HEK293 (cell line): ENCODE results near the gene PRLR.

Source experiments
- CTCF ChIA-PET: fragments of 350-600 bp; formaldehyde crosslinking; extraction: SDS; loops from one replicate; lab custom pipeline; 2021; ENCODE audit warnings: antibody characterized with exemption; lab: Yijun Ruan, JAX
- POLR2A ChIA-PET: fragments of 300-600 bp; formaldehyde crosslinking; extraction: SDS; loops from one replicate; lab custom pipeline; 2020; ENCODE audit warnings: antibody characterized with exemption, inconsistent platforms; lab: Yijun Ruan, JAX
- H3K27ac ChIP-seq: fragments of 200-500 bp; sonication (Bioruptor generic); 2 replicates; pipeline ENCODE4 v1.5.1; 2014; ENCODE audit warnings: low read depth, low read length, control low read depth, inconsistent platforms; ENCODE audit errors: extremely low read depth
- H3K36me3 ChIP-seq, 2 experiments: fragments of 200-500 bp in 1 of 2; sonication (Bioruptor generic) in 1 of 2; 1 replicate in 1 of 2; 2 replicates in 1 of 2; pipeline ENCODE4 v1.5.1; 2014 to 2017; ENCODE audit warnings: inconsistent platforms in 2 of 2, low read length in 2 of 2; ENCODE audit not compliant: control insufficient read depth in 2 of 2, insufficient read depth in 1 of 2
- H3K4me1 ChIP-seq: fragments of 200-500 bp; sonication (Bioruptor generic); 2 replicates; pipeline ENCODE4 v1.5.1; 2014; ENCODE audit warnings: mild to moderate bottlenecking, low read length, inconsistent platforms; ENCODE audit not compliant: control insufficient read depth, insufficient read depth
- H3K4me3 ChIP-seq: 2 replicates; pipeline ENCODE4 v1.5.1; 2011; ENCODE audit warnings: low read depth, mild to moderate bottlenecking, control low read depth, low read length, moderate library complexity
- H3K9me3 ChIP-seq: fragments of 200-500 bp; sonication (Bioruptor generic); 2 replicates; pipeline ENCODE4 v1.5.1; 2014; ENCODE audit warnings: low read depth, low read length, inconsistent platforms; ENCODE audit not compliant: control insufficient read depth, insufficient read depth
- GLIS2 ChIP-seq: fragments of 450-650 bp; formaldehyde crosslinking; IDR thresholded peaks from 2 replicates; pipeline ENCODE4 v1.5.1; 2016; ENCODE audit warnings: missing biosample characterization, missing genetic modification characterization
- KLF8 ChIP-seq: fragments of 450-650 bp; formaldehyde crosslinking; IDR thresholded peaks from 2 replicates; pipeline ENCODE4 v1.5.1; 2016; ENCODE audit warnings: missing biosample characterization, missing genetic modification characterization
- YY2 ChIP-seq: fragments of 450-650 bp; formaldehyde crosslinking; IDR thresholded peaks from 2 replicates; pipeline ENCODE4 v1.5.1; 2016; ENCODE audit warnings: missing biosample characterization, missing genetic modification characterization
- ZBTB1 ChIP-seq: fragments of 450-650 bp; formaldehyde crosslinking; IDR thresholded peaks from 2 replicates; pipeline ENCODE4 v1.5.1; 2016; ENCODE audit warnings: missing biosample characterization, missing genetic modification characterization
- ZBTB21 ChIP-seq: fragments of 450-650 bp; formaldehyde crosslinking; IDR thresholded peaks from 2 replicates; pipeline ENCODE4 v1.5.1; 2017; ENCODE audit warnings: missing biosample characterization, missing genetic modification characterization
- ZNF10 ChIP-seq: fragments of 450-650 bp; formaldehyde crosslinking; IDR thresholded peaks from 2 replicates; pipeline ENCODE4 v1.5.1; 2017; ENCODE audit warnings: missing biosample characterization, missing genetic modification characterization
- ZNF132 ChIP-seq: fragments of 450-650 bp; formaldehyde crosslinking; IDR thresholded peaks from 2 replicates; pipeline ENCODE4 v1.5.1; 2017; ENCODE audit warnings: missing biosample characterization, missing genetic modification characterization, borderline replicate concordance
- ZNF184 ChIP-seq: fragments of 450-650 bp; IDR thresholded peaks from 2 replicates; pipeline ENCODE4 v1.5.1; 2018; ENCODE audit warnings: missing biosample characterization, mild to moderate bottlenecking, missing genetic modification characterization
- ZNF2 ChIP-seq: fragments of 450-650 bp; formaldehyde crosslinking; IDR thresholded peaks from 2 replicates; pipeline ENCODE4 v1.5.1; 2016; ENCODE audit warnings: missing biosample characterization, missing genetic modification characterization
- ZNF23 ChIP-seq: fragments of 450-650 bp; formaldehyde crosslinking; IDR thresholded peaks from 2 replicates; pipeline ENCODE4 v1.5.1; 2016; ENCODE audit warnings: missing biosample characterization, missing genetic modification characterization, borderline replicate concordance
- ZNF239 ChIP-seq: fragments of 450-650 bp; formaldehyde crosslinking; IDR thresholded peaks from 2 replicates; pipeline ENCODE4 v1.5.1; 2016; ENCODE audit warnings: missing biosample characterization, missing genetic modification characterization
- ZNF366 ChIP-seq: fragments of 450-650 bp; formaldehyde crosslinking; conservative IDR thresholded peaks from 2 replicates; pipeline ENCODE4 v1.5.1; 2016; ENCODE audit warnings: missing biosample characterization, missing genetic modification characterization
- ZNF48 ChIP-seq: fragments of 450-650 bp; formaldehyde crosslinking; IDR thresholded peaks from 2 replicates; pipeline ENCODE4 v1.5.1; 2016; ENCODE audit warnings: missing biosample characterization, missing genetic modification characterization
- ZNF501 ChIP-seq: fragments of 450-650 bp; formaldehyde crosslinking; IDR thresholded peaks from 2 replicates; pipeline ENCODE4 v1.5.1; 2016; ENCODE audit warnings: missing biosample characterization, missing genetic modification characterization
- ZNF558 ChIP-seq: fragments of 450-650 bp; formaldehyde crosslinking; IDR thresholded peaks from 2 replicates; pipeline ENCODE4 v1.5.1; 2016; ENCODE audit warnings: missing biosample characterization, missing genetic modification characterization
- ZNF623 ChIP-seq: fragments of 450-650 bp; formaldehyde crosslinking; IDR thresholded peaks from 2 replicates; pipeline ENCODE4 v1.5.1; 2016; ENCODE audit warnings: missing biosample characterization, missing genetic modification characterization
- ZNF654 ChIP-seq: fragments of 450-650 bp; formaldehyde crosslinking; IDR thresholded peaks from 2 replicates; pipeline ENCODE4 v1.5.1; 2016; ENCODE audit warnings: low read depth, missing biosample characterization, missing genetic modification characterization
- ZSCAN23 ChIP-seq: fragments of 450-650 bp; formaldehyde crosslinking; IDR thresholded peaks from 2 replicates; pipeline ENCODE4 v1.5.1; 2016; ENCODE audit warnings: missing biosample characterization, missing genetic modification characterization
- TF ChIP-seq, protein P1 (sequence below): fragments of 450-650 bp; formaldehyde crosslinking; IDR thresholded peaks from 2 replicates; pipeline ENCODE4 v1.5.0; 2017; ENCODE audit warnings: missing biosample characterization, missing genetic modification characterization, borderline replicate concordance
- TF ChIP-seq, protein P2 (sequence below): fragments of 450-650 bp; IDR thresholded peaks from 2 replicates; pipeline ENCODE4 v1.5.1; 2018; ENCODE audit warnings: missing biosample characterization, mild to moderate bottlenecking, missing genetic modification characterization
- TF ChIP-seq, protein P3 (sequence below): fragments of 450-650 bp; formaldehyde crosslinking; IDR thresholded peaks from 2 replicates; pipeline ENCODE4 v1.5.1; 2016; ENCODE audit warnings: missing biosample characterization, missing genetic modification characterization

The PRLR gene

DNA sequence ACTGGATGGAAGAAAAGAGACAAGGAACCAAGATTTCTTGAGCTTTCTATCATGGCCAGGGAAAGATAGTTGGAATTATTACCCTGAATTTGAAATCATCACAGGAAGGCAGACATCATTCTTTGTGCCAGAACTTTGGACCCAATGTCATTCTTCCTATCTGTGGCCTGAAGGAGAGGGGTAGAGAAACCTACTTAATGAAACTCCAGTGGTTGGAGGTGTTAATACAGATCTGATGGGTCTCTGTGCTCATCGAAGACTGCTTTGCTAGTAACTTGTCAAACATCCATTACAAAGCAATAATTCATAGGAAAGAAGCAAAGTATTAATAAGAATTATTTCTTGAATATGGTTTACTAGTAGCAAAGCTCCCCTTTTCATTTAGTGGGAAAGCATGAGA is 26.9 kb downstream of the PRLR start:
- POLR2A ChIA-PET = no interaction called here
- Histone ChIP-seq H3K36me3 (no peaks in the 10 kb centered on the region), H3K27ac (no peak overlapping the region), H3K9me3 (no peaks in the 10 kb centered on the region)
- no peak for TF ChIP-seq ZNF132 (tag by site-specific recombination)
- no peak for TF ChIP-seq ZNF184 (tag by site-specific recombination)
- no peak for TF ChIP-seq KLF8 (tag by site-specific recombination)
- TF ChIP-seq ZNF623 = no peak
- no peak for TF ChIP-seq ZNF10 (tag by site-specific recombination)
- no peak for TF ChIP-seq ZNF2 (tag by site-specific recombination)
- TF ChIP-seq, protein P1, sequence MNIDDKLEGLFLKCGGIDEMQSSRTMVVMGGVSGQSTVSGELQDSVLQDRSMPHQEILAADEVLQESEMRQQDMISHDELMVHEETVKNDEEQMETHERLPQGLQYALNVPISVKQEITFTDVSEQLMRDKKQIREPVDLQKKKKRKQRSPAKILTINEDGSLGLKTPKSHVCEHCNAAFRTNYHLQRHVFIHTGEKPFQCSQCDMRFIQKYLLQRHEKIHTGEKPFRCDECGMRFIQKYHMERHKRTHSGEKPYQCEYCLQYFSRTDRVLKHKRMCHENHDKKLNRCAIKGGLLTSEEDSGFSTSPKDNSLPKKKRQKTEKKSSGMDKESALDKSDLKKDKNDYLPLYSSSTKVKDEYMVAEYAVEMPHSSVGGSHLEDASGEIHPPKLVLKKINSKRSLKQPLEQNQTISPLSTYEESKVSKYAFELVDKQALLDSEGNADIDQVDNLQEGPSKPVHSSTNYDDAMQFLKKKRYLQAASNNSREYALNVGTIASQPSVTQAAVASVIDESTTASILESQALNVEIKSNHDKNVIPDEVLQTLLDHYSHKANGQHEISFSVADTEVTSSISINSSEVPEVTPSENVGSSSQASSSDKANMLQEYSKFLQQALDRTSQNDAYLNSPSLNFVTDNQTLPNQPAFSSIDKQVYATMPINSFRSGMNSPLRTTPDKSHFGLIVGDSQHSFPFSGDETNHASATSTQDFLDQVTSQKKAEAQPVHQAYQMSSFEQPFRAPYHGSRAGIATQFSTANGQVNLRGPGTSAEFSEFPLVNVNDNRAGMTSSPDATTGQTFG (tag by site-specific recombination) = no peak
- TF ChIP-seq ZNF558 = no peak
- no peak for TF ChIP-seq ZNF23 (tag by site-specific recombination)
- no peak for TF ChIP-seq ZNF366
- TF ChIP-seq ZNF239 (tag by site-specific recombination) = no peak
- no peak for TF ChIP-seq GLIS2 (tag by site-specific recombination)
- TF ChIP-seq, protein P2, sequence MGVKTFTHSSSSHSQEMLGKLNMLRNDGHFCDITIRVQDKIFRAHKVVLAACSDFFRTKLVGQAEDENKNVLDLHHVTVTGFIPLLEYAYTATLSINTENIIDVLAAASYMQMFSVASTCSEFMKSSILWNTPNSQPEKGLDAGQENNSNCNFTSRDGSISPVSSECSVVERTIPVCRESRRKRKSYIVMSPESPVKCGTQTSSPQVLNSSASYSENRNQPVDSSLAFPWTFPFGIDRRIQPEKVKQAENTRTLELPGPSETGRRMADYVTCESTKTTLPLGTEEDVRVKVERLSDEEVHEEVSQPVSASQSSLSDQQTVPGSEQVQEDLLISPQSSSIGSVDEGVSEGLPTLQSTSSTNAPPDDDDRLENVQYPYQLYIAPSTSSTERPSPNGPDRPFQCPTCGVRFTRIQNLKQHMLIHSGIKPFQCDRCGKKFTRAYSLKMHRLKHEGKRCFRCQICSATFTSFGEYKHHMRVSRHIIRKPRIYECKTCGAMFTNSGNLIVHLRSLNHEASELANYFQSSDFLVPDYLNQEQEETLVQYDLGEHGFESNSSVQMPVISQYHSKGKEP (tag by site-specific recombination) = no peak
- no peak for TF ChIP-seq ZSCAN23 (tag by site-specific recombination)
- TF ChIP-seq, all 188 proteins: peak for 0
- peaks cover 5% of the 10 kb centered on the region for H3K4me1 ChIP-seq
- H3K4me3 ChIP-seq = no peak overlapping the region
- CTCF ChIA-PET = interaction anchor here (0.6 to 3.4 kb wide), 14 partner anchors 10 to 727 kb away, joined by 3 to 13 read pairs (median 4); no protein-coding TSS in a partner anchor

DNA sequence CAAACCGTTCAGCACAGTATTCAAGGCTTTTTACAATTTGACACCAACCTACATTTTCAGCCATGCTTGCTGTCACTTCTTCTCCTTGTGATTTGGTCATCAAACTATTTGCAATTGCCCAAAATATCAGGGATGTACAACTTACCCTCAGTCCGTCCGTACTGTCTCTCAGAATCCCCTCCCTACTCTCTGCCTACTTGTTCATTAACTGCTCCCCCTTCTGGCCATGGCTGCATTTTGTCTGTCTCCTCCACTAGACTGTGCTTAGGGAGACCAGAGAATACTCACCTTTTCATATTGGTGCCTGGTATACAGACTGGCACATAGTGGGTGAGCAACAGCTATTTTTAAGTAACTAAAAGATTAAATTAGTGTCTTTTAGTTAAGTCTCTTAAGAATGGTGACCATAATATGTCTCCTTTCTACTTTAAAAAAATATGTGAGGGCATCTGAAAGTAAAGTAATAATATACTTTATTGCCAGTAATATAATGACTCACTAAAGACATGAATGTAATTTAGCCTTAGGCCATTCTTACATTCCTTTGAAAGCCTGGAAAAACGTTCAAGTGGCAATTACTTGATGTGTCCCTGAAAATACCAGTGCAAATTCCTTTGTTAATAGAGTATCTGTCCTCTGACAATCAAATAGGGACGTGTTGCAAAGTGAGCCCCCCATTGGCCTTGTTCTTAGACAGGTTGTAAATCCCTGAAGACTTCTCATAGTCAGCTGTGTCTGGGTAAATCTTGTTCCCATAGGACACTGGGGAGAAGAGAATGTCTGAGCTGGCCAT is 27.8 kb downstream of the PRLR start:
- H3K4me3 ChIP-seq = no peak overlapping the region
- TF ChIP-seq ZNF48 (tag by site-specific recombination) (no peak), ZNF654 (tag by site-specific recombination) (peak; percentile 15; the same call in 1 of the 2 replicates), YY2 (tag by site-specific recombination) (no peak), ZBTB21 (tag by site-specific recombination) (no peak), ZNF501 (tag by site-specific recombination) (no peak), ZBTB1 (tag by site-specific recombination) (no peak)
- TF ChIP-seq, protein P3, sequence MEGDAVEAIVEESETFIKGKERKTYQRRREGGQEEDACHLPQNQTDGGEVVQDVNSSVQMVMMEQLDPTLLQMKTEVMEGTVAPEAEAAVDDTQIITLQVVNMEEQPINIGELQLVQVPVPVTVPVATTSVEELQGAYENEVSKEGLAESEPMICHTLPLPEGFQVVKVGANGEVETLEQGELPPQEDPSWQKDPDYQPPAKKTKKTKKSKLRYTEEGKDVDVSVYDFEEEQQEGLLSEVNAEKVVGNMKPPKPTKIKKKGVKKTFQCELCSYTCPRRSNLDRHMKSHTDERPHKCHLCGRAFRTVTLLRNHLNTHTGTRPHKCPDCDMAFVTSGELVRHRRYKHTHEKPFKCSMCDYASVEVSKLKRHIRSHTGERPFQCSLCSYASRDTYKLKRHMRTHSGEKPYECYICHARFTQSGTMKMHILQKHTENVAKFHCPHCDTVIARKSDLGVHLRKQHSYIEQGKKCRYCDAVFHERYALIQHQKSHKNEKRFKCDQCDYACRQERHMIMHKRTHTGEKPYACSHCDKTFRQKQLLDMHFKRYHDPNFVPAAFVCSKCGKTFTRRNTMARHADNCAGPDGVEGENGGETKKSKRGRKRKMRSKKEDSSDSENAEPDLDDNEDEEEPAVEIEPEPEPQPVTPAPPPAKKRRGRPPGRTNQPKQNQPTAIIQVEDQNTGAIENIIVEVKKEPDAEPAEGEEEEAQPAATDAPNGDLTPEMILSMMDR (tag by site-specific recombination) = peak; percentile 70
- TF ChIP-seq, all 188 proteins: peak for 2
- no peaks in the 10 kb centered on the region for H3K9me3 ChIP-seq
- ChIA-PET CTCF (interaction anchor here (0.6 to 3.4 kb wide), 14 partner anchors 9 to 723 kb away, joined by 3 to 13 read pairs (median 4); no protein-coding TSS in a partner anchor), POLR2A (no interaction called here)
- no peak overlapping the region for H3K27ac ChIP-seq
- peaks cover 12% of the 10 kb centered on the region for H3K4me1 ChIP-seq
- H3K36me3 ChIP-seq = no peaks in the 10 kb centered on the region
